ENCODE measurements around the gene N4BP3. TPM values are rescaled to one million over a fixed set of nuclear protein-coding genes. Genes with fewer than 3 reads are reported as not detected.

Gene N4BP3
- total and polyA plus RNA-seq, 7 donors, result 0.69 to 3.0 (median 1.4) TPM

DNA sequence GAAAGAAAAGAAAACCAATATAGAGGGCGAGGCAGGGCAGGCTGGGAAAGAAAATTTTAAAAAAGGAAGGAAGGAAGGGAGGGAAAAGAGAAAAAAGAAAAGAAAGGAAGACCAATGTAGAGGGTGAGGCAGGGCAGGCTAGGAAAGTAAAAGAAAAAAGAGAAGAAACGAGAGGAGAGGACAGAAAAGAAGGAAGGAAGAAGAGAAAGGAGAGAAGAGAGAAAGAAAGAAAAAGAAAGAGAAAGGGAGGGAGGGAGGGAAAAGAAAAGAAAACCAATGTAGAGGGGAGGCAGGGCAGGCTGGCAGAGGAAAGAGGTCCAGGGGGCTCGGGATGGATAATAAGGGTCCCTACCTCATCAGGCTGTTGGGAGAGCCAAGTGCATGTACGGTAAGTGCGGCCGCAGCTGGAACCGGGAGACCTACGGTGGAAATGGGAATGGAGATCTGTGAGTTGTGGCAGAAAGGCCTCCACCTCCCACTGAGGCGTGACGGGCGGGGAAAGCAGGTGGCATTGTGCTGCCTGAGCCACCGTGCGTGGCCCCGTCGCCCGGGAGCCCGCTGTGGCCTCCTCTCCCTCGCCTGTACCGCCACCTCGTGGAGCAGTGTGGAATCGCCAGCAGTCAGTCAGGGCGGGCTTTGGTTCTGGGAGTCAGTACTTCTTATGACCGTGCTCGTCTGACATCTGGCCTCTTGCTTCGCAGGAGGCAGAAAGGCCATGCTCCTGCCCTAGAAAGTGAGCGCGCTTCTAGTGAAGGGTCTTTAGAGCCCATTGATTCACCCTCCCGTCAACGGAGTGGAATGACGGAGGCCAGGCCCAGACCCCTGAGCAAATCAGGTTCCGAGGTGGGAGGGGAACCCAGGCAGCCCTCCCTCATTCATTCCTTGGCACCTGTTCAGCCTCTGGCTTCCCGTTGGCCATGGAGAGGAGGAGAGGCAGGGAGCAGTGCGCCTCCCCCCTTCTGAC lies 50.7 kb downstream of the N4BP3 start:
- Histone ChIP-seq H3K9me3 (no peaks in the 10 kb centered on the region), H3K4me1 (peaks cover 0 to 9% (median 9%) of the 10 kb centered on the region in 4 donors), H3K27ac (no peak overlapping the region), H3K36me3 (no peaks in the 10 kb centered on the region), H3K27me3 (peaks cover 0 to 33% (median 14%) of the 10 kb centered on the region in 3 donors), H3K4me3 (peak overlapping the region in 2 of 4 donors; percentile 12 to 16)
- WGBS, 2 donors, result 10 to 12% methylated on average over 33 of the region's 33 CpGs
- DNase-seq, result peak; percentile 89
- intact Hi-C loops (cut with DNase I), result loop anchor here (1.0 to 5.0 kb wide), 2 partner anchors 42 to 88 kb away; no protein-coding TSS in a partner anchor
- TF ChIP-seq, protein P1, sequence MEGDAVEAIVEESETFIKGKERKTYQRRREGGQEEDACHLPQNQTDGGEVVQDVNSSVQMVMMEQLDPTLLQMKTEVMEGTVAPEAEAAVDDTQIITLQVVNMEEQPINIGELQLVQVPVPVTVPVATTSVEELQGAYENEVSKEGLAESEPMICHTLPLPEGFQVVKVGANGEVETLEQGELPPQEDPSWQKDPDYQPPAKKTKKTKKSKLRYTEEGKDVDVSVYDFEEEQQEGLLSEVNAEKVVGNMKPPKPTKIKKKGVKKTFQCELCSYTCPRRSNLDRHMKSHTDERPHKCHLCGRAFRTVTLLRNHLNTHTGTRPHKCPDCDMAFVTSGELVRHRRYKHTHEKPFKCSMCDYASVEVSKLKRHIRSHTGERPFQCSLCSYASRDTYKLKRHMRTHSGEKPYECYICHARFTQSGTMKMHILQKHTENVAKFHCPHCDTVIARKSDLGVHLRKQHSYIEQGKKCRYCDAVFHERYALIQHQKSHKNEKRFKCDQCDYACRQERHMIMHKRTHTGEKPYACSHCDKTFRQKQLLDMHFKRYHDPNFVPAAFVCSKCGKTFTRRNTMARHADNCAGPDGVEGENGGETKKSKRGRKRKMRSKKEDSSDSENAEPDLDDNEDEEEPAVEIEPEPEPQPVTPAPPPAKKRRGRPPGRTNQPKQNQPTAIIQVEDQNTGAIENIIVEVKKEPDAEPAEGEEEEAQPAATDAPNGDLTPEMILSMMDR (IDR thresholded peaks at IDR 0.05), result peak; percentile 94 to 100 (median 97)
- no peak for TF ChIP-seq POLR2A (IDR thresholded peaks at IDR 0.05)

DNA sequence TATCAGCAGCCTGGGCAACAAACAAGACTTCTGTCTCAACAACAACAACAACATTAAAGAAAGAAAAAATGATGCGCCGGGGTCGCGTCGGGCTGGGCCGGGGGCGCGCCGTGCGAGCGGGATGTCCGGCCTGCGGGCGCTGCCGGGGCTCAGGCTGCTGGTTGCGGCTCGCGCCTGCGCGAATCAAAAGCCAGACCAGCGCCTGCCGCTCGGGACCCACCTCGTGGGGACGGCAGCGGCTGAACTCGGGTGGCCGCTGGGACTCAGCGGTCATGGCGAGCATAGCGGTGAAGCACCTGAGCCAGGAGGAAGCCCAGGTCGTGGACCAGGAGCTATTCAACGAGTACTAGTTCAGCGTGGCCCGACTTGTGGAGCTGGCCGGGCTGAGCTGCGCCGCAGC lies 52.2 kb downstream of the N4BP3 start:
- WGBS, 2 donors, result 48 to 53% methylated on average over 38 of the region's 38 CpGs
- H3K4me1 ChIP-seq, result peaks cover 0 to 9% (median 9%) of the 10 kb centered on the region in 4 donors
- peaks cover 0 to 33% (median 14%) of the 10 kb centered on the region in 3 donors for H3K27me3 ChIP-seq
- TF ChIP-seq, protein P1 (IDR thresholded peaks at IDR 0.05), result no peak
- TF ChIP-seq EP300 (IDR thresholded peaks at IDR 0.05) (no peak), POLR2AphosphoS5 (IDR thresholded peaks at IDR 0.05) (no peak), POLR2A (IDR thresholded peaks at IDR 0.05) (no peak)
- no peak overlapping the region for H3K27ac ChIP-seq
- H3K9me3 ChIP-seq, result no peaks in the 10 kb centered on the region
- DNase-seq, result no peak
- H3K36me3 ChIP-seq, result no peaks in the 10 kb centered on the region
- intact Hi-C loops (cut with DNase I), result no loop called here
- H3K4me3 ChIP-seq, result no peak overlapping the region

DNA sequence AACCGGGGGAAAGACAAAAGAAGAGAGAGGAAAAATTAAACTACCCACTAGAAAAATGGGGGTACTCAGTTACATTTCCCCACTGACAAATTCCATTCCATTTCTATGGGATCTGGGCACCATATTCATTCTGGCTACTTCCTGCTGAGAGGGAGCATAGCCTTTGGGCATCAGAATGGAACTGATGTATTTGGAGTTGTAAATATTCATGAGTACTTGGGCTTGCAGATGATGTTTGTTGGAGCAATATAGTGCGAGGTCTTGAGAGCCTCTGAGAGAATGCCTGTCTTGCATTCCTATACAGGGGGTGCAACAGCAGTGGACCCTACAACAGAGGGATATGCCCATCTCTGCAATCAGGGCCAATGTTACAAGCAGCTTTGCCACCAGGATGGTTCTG lies 57.1 kb downstream of the N4BP3 start:
- no peaks in the 10 kb centered on the region for H3K4me1 ChIP-seq
- H3K9me3 ChIP-seq, result no peaks in the 10 kb centered on the region
- H3K27ac ChIP-seq, result no peak overlapping the region
- no peak overlapping the region for H3K4me3 ChIP-seq
- H3K36me3 ChIP-seq, result no peaks in the 10 kb centered on the region
- intact Hi-C loops (cut with DNase I), result no loop called here
- DNase-seq, result no peak
- no peak for TF ChIP-seq POLR2A (IDR thresholded peaks at IDR 0.05)
- no peak for TF ChIP-seq POLR2AphosphoS5 (IDR thresholded peaks at IDR 0.05)
- no peak for TF ChIP-seq EP300 (IDR thresholded peaks at IDR 0.05)
- TF ChIP-seq, protein P1 (IDR thresholded peaks at IDR 0.05), result no peak
- WGBS, 2 donors, result 86 to 90% methylated on average over 2 of the region's 2 CpGs
- peaks cover 0 to 9% (median 3%) of the 10 kb centered on the region in 3 donors for H3K27me3 ChIP-seq

DNA sequence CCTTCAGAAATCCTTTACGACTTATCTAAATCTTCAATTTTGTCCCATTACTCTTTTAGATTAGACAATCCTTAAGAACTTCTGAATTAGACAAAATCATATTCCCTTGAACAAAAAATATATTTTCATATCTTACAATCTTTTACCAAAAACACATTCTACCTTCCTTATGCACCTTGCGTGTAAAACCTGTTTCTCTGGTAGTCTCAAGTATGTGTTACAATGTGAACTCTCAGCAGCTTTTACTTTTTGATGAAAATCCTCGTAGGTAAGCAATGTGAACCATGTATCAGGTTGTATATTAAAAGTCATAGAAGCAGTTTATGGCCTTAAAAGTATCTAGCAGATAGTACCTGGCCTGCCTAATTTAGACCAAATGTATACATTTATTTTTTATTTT lies 61.1 kb downstream of the N4BP3 start:
- Histone ChIP-seq H3K9me3 (no peaks in the 10 kb centered on the region), H3K4me1 (no peaks in the 10 kb centered on the region), H3K4me3 (no peak overlapping the region), H3K27ac (no peak overlapping the region), H3K27me3 (peaks cover 0 to under 1% (median 0%) of the 10 kb centered on the region in 3 donors), H3K36me3 (no peaks in the 10 kb centered on the region)
- intact Hi-C loops (cut with DNase I), result no loop called here
- WGBS, 2 donors, result 90 to 91% methylated on average over 3 of the region's 3 CpGs
- TF ChIP-seq EP300 (IDR thresholded peaks at IDR 0.05), result no peak
- TF ChIP-seq, protein P1 (IDR thresholded peaks at IDR 0.05), result no peak
- TF ChIP-seq POLR2AphosphoS5 (IDR thresholded peaks at IDR 0.05), result no peak
- no peak for TF ChIP-seq POLR2A (IDR thresholded peaks at IDR 0.05)
- DNase-seq, result no peak

Other genes starting within 250 kb of the N4BP3 start
- gene PROP1, start 117.3 kb upstream of the N4BP3 start, total RNA-seq, result not detected
- gene PROP1, start 117.3 kb upstream of the N4BP3 start, polyA plus RNA-seq, result not detected
- gene RMND5B, start 17.5 kb downstream of the N4BP3 start, total RNA-seq, result 10 to 100 TPM; 37.5 to 44.8 (median 42.0) TPM
- gene RMND5B, start 17.5 kb downstream of the N4BP3 start, polyA plus RNA-seq, result 10 to 100 TPM; 25.2 to 36.2 (median 30.5) TPM
- gene NHP2, start 40.4 kb downstream of the N4BP3 start, total RNA-seq, result 100 to 1,000 TPM in 3 of 4 donors, 10 to 100 TPM in 1; 77.8 to 231 (median 185) TPM
- 100 to 1,000 TPM; 131 to 177 (median 156) TPM for gene NHP2, start 40.4 kb downstream of the N4BP3 start, polyA plus RNA-seq
- not detected for gene GMCL2, start 73.8 kb downstream of the N4BP3 start, total RNA-seq
- under 1 TPM in 1 of 3 donors, not detected in 2; 0.01 TPM for gene GMCL2, start 73.8 kb downstream of the N4BP3 start, polyA plus RNA-seq
- 100 to 1,000 TPM in 1 of 4 donors, 10 to 100 TPM in 3; 77.8 to 101 (median 83.0) TPM for gene HNRNPAB, start 91.0 kb downstream of the N4BP3 start, total RNA-seq
- 100 to 1,000 TPM; 212 to 227 (median 219) TPM for gene HNRNPAB, start 91.0 kb downstream of the N4BP3 start, polyA plus RNA-seq
- 10 to 100 TPM; 26.0 to 66.5 (median 41.6) TPM for gene PHYKPL, start 119.3 kb downstream of the N4BP3 start, total RNA-seq
- gene PHYKPL, start 119.3 kb downstream of the N4BP3 start, polyA plus RNA-seq, result 100 to 1,000 TPM in 1 of 3 donors, 10 to 100 TPM in 2; 46.2 to 121 (median 47.6) TPM